DOHH2 (cell line): ENCODE data around the gene MAP3K5.

Experiments used
- H3F3A ChIP-seq: fragments of 200-600 bp; sonication (generic), shearing (Covaris generic); 2 replicates; pipeline ENCODE4 v1.6.0; 2016; ENCODE audit warnings: antibody characterized with exemption, mild to moderate bottlenecking; ENCODE audit not compliant: control insufficient read depth, insufficient read depth
- H3K27ac ChIP-seq: fragments of 200-600 bp; sonication (generic); 2 replicates; pipeline ENCODE4 v1.5.1; 2014; ENCODE audit warnings: low read depth, mild to moderate bottlenecking, low read length, moderate library complexity
- H3K27me3 ChIP-seq: fragments of 200-600 bp; sonication (generic); 2 replicates; pipeline ENCODE4 v1.6.1; 2014; ENCODE audit warnings: mild to moderate bottlenecking, low read length, mixed read lengths; ENCODE audit not compliant: control insufficient read depth
- H3K36me3 ChIP-seq: fragments of 200-600 bp; sonication (generic); 2 replicates; pipeline ENCODE4 v1.6.1; 2014; ENCODE audit warnings: mild to moderate bottlenecking, low read length, moderate library complexity, mixed read lengths; ENCODE audit not compliant: control insufficient read depth
- H3K4me1 ChIP-seq: fragments of 200-600 bp; sonication (generic); 2 replicates; pipeline ENCODE4 v1.6.1; 2014; ENCODE audit warnings: mild to moderate bottlenecking, low read length, mixed read lengths; ENCODE audit not compliant: control insufficient read depth
- H3K4me2 ChIP-seq: fragments of 200-600 bp; sonication (generic); 2 replicates; pipeline ENCODE4 v1.6.0; 2014; ENCODE audit warnings: mild to moderate bottlenecking, low read length, moderate library complexity
- H3K4me3 ChIP-seq: fragments of 200-600 bp; sonication (generic); 2 replicates; pipeline ENCODE4 v1.5.1; 2014; ENCODE audit warnings: mild to moderate bottlenecking, low read length, mixed read lengths
- H3K79me2 ChIP-seq: fragments of 200-600 bp; sonication (generic); 2 replicates; pipeline ENCODE4 v1.6.1; 2014; ENCODE audit warnings: mild to moderate bottlenecking, low read length, mixed read lengths; ENCODE audit not compliant: control insufficient read depth
- H3K9me2 ChIP-seq: fragments of 200-600 bp; sonication (generic); replicated peaks from 2 replicates; pipeline ENCODE4 v1.6.1; 2014; ENCODE audit warnings: mild to moderate bottlenecking, low read length, mixed read lengths; ENCODE audit not compliant: control insufficient read depth
- H3K9me3 ChIP-seq: fragments of 200-600 bp; sonication (generic); 2 replicates; pipeline ENCODE4 v1.6.1; 2014; ENCODE audit warnings: antibody characterized with exemption, low read length, mixed read lengths; ENCODE audit not compliant: control insufficient read depth, insufficient read depth
- H4K20me1 ChIP-seq: fragments of 200-600 bp; sonication (generic); 2 replicates; pipeline ENCODE4 v1.6.0; 2014; ENCODE audit warnings: low read depth, mild to moderate bottlenecking, antibody characterized with exemption, low read length, moderate library complexity; ENCODE audit not compliant: control insufficient read depth, insufficient read depth
- EZH2phosphoT487 ChIP-seq: fragments of 200-600 bp; sonication (generic); IDR thresholded peaks from 2 replicates; pipeline ENCODE4 v1.6.1; 2017; ENCODE audit warnings: borderline replicate concordance, mild to moderate bottlenecking, antibody characterized with exemption, low read length, moderate library complexity, mixed read lengths
- TF ChIP-seq, protein P1 (sequence below): fragments of 200-600 bp; sonication (generic); IDR thresholded peaks from one replicate; pipeline ENCODE4 v1.5.1; 2014; ENCODE audit warnings: antibody characterized with exemption, mild to moderate bottlenecking, low read depth, low read length; ENCODE audit not compliant: poor library complexity, severe bottlenecking

MAP3K5 gene

GRCh38 chr6:136658711-136659110, 133.6 kb downstream of the MAP3K5 start:
- no peaks in the 10 kb centered on the region for H3K9me2 ChIP-seq
- H3K27ac ChIP-seq = no peak overlapping the region
- no peak for TF ChIP-seq EZH2phosphoT487
- TF ChIP-seq, protein P1, sequence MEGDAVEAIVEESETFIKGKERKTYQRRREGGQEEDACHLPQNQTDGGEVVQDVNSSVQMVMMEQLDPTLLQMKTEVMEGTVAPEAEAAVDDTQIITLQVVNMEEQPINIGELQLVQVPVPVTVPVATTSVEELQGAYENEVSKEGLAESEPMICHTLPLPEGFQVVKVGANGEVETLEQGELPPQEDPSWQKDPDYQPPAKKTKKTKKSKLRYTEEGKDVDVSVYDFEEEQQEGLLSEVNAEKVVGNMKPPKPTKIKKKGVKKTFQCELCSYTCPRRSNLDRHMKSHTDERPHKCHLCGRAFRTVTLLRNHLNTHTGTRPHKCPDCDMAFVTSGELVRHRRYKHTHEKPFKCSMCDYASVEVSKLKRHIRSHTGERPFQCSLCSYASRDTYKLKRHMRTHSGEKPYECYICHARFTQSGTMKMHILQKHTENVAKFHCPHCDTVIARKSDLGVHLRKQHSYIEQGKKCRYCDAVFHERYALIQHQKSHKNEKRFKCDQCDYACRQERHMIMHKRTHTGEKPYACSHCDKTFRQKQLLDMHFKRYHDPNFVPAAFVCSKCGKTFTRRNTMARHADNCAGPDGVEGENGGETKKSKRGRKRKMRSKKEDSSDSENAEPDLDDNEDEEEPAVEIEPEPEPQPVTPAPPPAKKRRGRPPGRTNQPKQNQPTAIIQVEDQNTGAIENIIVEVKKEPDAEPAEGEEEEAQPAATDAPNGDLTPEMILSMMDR = no peak
- no peaks in the 10 kb centered on the region for H3F3A ChIP-seq
- H3K79me2 ChIP-seq = no peaks in the 10 kb centered on the region
- no peak overlapping the region for H3K4me2 ChIP-seq
- no peaks in the 10 kb centered on the region for H3K36me3 ChIP-seq
- no peaks in the 10 kb centered on the region for H4K20me1 ChIP-seq
- H3K27me3 ChIP-seq = no peaks in the 10 kb centered on the region
- no peaks in the 10 kb centered on the region for H3K4me1 ChIP-seq
- H3K4me3 ChIP-seq = no peak overlapping the region
- no peaks in the 10 kb centered on the region for H3K9me3 ChIP-seq

DNA sequence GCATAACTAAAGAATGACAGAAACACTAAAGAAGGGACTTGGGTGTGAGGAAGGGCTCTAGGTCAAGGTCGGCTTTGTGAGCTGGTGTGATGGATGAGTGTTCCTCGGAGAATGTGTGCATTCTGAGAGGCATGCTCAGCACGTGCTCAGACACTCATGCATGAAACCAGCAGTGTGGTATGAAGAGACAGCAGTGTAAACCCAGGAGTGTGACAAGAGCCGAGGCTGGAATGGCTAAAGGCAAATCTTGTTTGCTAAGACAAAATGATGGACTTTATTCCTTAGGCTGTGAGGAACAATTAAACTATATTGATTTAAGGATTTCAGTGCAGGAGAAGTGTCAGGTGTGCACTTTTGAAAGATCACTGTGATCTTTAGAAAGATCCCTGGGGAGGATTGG, 134.6 kb downstream of the MAP3K5 start:
- Histone ChIP-seq H3K27me3 (no peaks in the 10 kb centered on the region), H3K36me3 (no peaks in the 10 kb centered on the region), H3K79me2 (no peaks in the 10 kb centered on the region), H3K4me1 (no peaks in the 10 kb centered on the region), H4K20me1 (no peaks in the 10 kb centered on the region), H3F3A (no peaks in the 10 kb centered on the region), H3K27ac (no peak overlapping the region), H3K4me2 (no peak overlapping the region), H3K9me3 (no peaks in the 10 kb centered on the region), H3K9me2 (no peaks in the 10 kb centered on the region), H3K4me3 (no peak overlapping the region)
- TF ChIP-seq, protein P1 = no peak
- TF ChIP-seq EZH2phosphoT487 = no peak

- H3K9me3 ChIP-seq = no peaks in the 10 kb centered on the region
- no peak overlapping the region for H3K27ac ChIP-seq
- no peaks in the 10 kb centered on the region for H3K9me2 ChIP-seq
- H3K4me2 ChIP-seq = no peak overlapping the region
- H4K20me1 ChIP-seq = no peaks in the 10 kb centered on the region
- H3K27me3 ChIP-seq = no peaks in the 10 kb centered on the region
- H3K79me2 ChIP-seq = no peaks in the 10 kb centered on the region
- no peaks in the 10 kb centered on the region for H3F3A ChIP-seq
- TF ChIP-seq, protein P1 = no peak
- TF ChIP-seq EZH2phosphoT487 = no peak
- H3K4me3 ChIP-seq = no peak overlapping the region
- no peaks in the 10 kb centered on the region for H3K4me1 ChIP-seq
- H3K36me3 ChIP-seq = no peaks in the 10 kb centered on the region
Observed at GRCh38 chr6:136656121-136656520, 136.2 kb downstream of the MAP3K5 start.
